Measurements from ENCODE around the gene CS.

CS gene

DNA sequence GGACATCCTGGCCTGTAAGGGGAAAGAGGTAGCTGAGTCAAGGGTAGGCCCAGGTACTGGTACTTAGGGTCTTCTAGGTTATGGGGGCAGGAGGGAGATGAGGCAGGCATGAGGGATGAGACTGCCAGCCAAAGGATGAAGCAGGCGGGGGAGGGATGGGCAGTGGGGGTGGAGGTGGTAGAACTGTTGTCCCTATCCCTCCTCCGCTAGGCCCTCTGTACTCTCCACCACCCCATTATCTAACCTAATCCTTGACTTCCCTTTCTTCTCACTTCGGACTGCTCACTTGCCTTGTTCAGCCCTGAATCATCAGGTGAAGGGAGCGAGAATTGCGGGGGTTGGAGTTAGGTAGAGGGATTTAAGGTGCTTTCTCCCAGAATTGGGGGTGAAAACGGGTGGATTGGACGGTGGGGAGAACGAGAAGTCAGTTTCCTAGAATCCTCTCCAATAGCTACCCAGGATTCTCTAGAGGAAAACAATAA lies 33.1 kb upstream of the CS start:
- peak overlapping the region; percentile 79 for H3K9ac ChIP-seq
- no peaks in the 10 kb centered on the region for H3K36me3 ChIP-seq (ENCODE audit: insufficient read depth)
- H3K27me3 ChIP-seq (ENCODE audit: insufficient read depth, low read depth), result no peaks in the 10 kb centered on the region
- H3K4me3 ChIP-seq (IDR thresholded peaks at IDR 0.05; ENCODE audit: insufficient read depth, low read depth, low read length), result peak overlapping the region; percentile 72
- H3K4me1 ChIP-seq (ENCODE audit: low read depth, poor library complexity, severe bottlenecking), result peaks cover 42% of the 10 kb centered on the region
- H3K4me2 ChIP-seq, result peak overlapping the region; percentile 97
- TF ChIP-seq, protein P1, sequence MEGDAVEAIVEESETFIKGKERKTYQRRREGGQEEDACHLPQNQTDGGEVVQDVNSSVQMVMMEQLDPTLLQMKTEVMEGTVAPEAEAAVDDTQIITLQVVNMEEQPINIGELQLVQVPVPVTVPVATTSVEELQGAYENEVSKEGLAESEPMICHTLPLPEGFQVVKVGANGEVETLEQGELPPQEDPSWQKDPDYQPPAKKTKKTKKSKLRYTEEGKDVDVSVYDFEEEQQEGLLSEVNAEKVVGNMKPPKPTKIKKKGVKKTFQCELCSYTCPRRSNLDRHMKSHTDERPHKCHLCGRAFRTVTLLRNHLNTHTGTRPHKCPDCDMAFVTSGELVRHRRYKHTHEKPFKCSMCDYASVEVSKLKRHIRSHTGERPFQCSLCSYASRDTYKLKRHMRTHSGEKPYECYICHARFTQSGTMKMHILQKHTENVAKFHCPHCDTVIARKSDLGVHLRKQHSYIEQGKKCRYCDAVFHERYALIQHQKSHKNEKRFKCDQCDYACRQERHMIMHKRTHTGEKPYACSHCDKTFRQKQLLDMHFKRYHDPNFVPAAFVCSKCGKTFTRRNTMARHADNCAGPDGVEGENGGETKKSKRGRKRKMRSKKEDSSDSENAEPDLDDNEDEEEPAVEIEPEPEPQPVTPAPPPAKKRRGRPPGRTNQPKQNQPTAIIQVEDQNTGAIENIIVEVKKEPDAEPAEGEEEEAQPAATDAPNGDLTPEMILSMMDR (conservative IDR thresholded peaks at IDR 0.05; ENCODE audit: low read depth, low read length), result no peak
- no peaks in the 10 kb centered on the region for H4K20me1 ChIP-seq (ENCODE audit: insufficient read depth)
- peak overlapping the region; percentile 90 for H2AFZ ChIP-seq (ENCODE audit: low read depth)
- H3K27ac ChIP-seq, result peak overlapping the region; percentile 78
- 0 out of 2 replicates have a peak, but pooled peaks cover 5% of the 10 kb centered on the region for H3K79me2 ChIP-seq (ENCODE audit: insufficient read depth, low read depth)

DNA sequence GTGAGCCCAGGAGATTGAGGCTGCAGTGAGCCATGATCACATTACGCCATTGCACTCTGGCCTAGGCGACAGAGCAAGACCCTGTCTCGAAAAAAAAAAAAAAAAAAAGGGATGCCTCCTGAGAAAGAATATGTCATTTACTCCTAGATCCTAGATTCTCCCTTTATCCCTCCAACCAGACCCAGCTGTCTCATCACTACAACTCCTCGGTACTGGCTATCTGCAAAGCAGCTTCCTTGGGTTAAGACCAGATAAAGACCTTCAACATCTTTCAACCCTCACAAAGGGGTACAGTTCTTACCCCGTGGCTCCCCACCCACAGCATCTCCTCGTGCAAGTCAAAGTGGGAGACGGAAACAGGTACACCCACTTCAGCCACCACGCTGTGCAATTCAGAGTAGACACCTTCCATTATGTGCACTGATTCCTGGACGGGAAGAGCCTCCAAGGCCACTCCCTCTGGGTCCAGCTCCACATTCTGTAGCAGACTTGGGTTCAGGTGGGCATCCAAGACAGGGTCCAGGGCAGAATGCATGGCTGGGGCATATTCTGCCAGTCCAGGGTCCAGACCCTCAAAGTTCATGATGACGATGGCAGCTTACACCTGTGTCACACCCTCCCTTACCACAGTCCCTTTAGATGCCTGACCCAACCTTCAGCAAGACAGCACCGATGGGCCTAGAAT lies 32.5 kb upstream of the CS start:
- TF ChIP-seq, protein P1 (conservative IDR thresholded peaks at IDR 0.05; ENCODE audit: low read depth, low read length), result no peak
- Histone ChIP-seq H2AFZ (ENCODE audit: low read depth) (peak overlapping the region; percentile 90), H3K27me3 (ENCODE audit: insufficient read depth, low read depth) (no peaks in the 10 kb centered on the region), H3K36me3 (ENCODE audit: insufficient read depth) (no peaks in the 10 kb centered on the region), H3K4me1 (ENCODE audit: low read depth, poor library complexity, severe bottlenecking) (peaks cover 36% of the 10 kb centered on the region), H4K20me1 (ENCODE audit: insufficient read depth) (no peaks in the 10 kb centered on the region), H3K9ac (peak overlapping the region; percentile 79; the same call in 1 of the 2 replicates), H3K4me2 (peak overlapping the region; percentile 97), H3K27ac (peak overlapping the region; percentile 78), H3K79me2 (ENCODE audit: insufficient read depth, low read depth) (0 out of 2 replicates have a peak, but pooled peaks cover 5% of the 10 kb centered on the region), H3K4me3 (IDR thresholded peaks at IDR 0.05; ENCODE audit: insufficient read depth, low read depth, low read length) (no peak overlapping the region)

DNA sequence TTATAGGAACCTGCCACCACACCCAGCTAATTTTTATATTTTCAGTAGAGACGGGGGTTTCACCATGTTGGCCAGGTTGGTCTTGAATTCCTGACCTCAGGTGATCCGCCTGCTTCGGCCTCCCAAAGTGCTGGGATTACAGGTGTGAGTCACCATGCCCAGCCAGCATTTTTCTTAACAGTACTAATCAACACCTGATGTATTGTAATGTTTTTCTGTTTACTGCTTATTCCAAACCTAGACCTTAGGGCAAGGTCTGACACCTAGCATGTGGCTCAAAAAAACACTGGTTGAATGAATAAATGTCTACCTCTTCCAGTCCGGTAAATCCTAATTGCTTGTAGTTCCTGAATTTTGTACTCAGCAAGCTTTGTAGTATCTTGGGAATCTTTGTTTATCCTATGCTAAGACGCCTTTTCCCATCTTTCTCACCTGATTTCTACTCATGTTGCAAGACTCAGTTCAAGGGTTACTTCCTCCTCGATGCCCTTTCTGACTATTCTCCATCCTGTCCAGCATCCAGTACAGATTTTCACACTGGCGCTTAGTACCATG lies 30.9 kb upstream of the CS start:
- no peak overlapping the region for H3K4me2 ChIP-seq
- H2AFZ ChIP-seq (ENCODE audit: low read depth), result no peak overlapping the region
- TF ChIP-seq, protein P1 (conservative IDR thresholded peaks at IDR 0.05; ENCODE audit: low read depth, low read length), result no peak
- no peaks in the 10 kb centered on the region for H4K20me1 ChIP-seq (ENCODE audit: insufficient read depth)
- H3K4me3 ChIP-seq (IDR thresholded peaks at IDR 0.05; ENCODE audit: insufficient read depth, low read depth, low read length), result no peak overlapping the region
- H3K4me1 ChIP-seq (ENCODE audit: low read depth, poor library complexity, severe bottlenecking), result peaks cover 22% of the 10 kb centered on the region
- H3K79me2 ChIP-seq (ENCODE audit: insufficient read depth, low read depth), result 0 out of 2 replicates have a peak, but pooled peaks cover 5% of the 10 kb centered on the region
- no peak overlapping the region for H3K9ac ChIP-seq
- H3K27me3 ChIP-seq (ENCODE audit: insufficient read depth, low read depth), result no peaks in the 10 kb centered on the region
- no peaks in the 10 kb centered on the region for H3K36me3 ChIP-seq (ENCODE audit: insufficient read depth)
- no peak overlapping the region for H3K27ac ChIP-seq

DNA sequence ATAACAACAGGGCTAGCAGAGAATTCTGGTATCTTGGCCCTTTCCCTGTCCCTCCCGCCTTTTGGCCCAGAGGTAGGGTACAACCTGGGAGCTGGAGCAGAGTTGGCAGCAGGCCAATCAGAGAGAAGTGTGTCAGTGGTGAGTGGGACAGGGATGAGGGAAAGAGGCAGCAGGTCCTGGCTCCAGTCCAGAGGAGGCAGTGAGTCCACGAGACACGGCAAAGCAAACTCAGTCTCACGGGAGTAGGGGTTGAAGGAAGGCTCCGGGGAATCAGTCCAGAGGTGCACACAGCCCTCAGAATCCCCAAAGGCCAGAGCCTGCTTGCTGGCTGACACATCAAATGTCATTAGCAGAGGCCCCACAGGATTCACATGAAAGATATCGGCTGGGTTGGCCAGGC lies 26.4 kb upstream of the CS start:
- H2AFZ ChIP-seq (ENCODE audit: low read depth), result no peak overlapping the region
- H3K36me3 ChIP-seq (ENCODE audit: insufficient read depth), result no peaks in the 10 kb centered on the region
- H3K79me2 ChIP-seq (ENCODE audit: insufficient read depth, low read depth), result no peaks in the 10 kb centered on the region
- no peaks in the 10 kb centered on the region for H3K27me3 ChIP-seq (ENCODE audit: insufficient read depth, low read depth)
- no peak overlapping the region for H3K4me3 ChIP-seq (IDR thresholded peaks at IDR 0.05; ENCODE audit: insufficient read depth, low read depth, low read length)
- no peaks in the 10 kb centered on the region for H4K20me1 ChIP-seq (ENCODE audit: insufficient read depth)
- no peak overlapping the region for H3K4me2 ChIP-seq
- H3K27ac ChIP-seq, result no peak overlapping the region
- H3K4me1 ChIP-seq (ENCODE audit: low read depth, poor library complexity, severe bottlenecking), result no peaks in the 10 kb centered on the region
- H3K9ac ChIP-seq, result no peak overlapping the region
- TF ChIP-seq, protein P1 (conservative IDR thresholded peaks at IDR 0.05; ENCODE audit: low read depth, low read length), result no peak

Measured in KMS-11 (cell line).